HEK293 (cell line): ENCODE results near the gene SOAT2.
"Not testable (repeated sequence)": the region's sequence is repeated elsewhere in the genome, so short reads cannot be mapped to it uniquely, and the experiment has no call there.

ENCODE experiments used
- CTCF ChIA-PET: fragments of 350-600 bp; formaldehyde crosslinking; extraction: SDS; loops from one replicate; lab custom pipeline; 2021; ENCODE audit warnings: antibody characterized with exemption; lab: Yijun Ruan, JAX
- POLR2A ChIA-PET: fragments of 300-600 bp; formaldehyde crosslinking; extraction: SDS; loops from one replicate; lab custom pipeline; 2020; ENCODE audit warnings: antibody characterized with exemption, inconsistent platforms; lab: Yijun Ruan, JAX
- H3K27ac ChIP-seq: fragments of 200-500 bp; sonication (Bioruptor generic); 2 replicates; pipeline ENCODE4 v1.5.1; 2014; ENCODE audit warnings: low read depth, low read length, control low read depth, inconsistent platforms; ENCODE audit errors: extremely low read depth
- H3K36me3 ChIP-seq, 2 experiments: fragments of 200-500 bp in 1 of 2; sonication (Bioruptor generic) in 1 of 2; 1 replicate in 1 of 2; 2 replicates in 1 of 2; pipeline ENCODE4 v1.5.1; 2014 to 2017; ENCODE audit warnings: inconsistent platforms in 2 of 2, low read length in 2 of 2; ENCODE audit not compliant: control insufficient read depth in 2 of 2, insufficient read depth in 1 of 2
- H3K4me1 ChIP-seq: fragments of 200-500 bp; sonication (Bioruptor generic); 2 replicates; pipeline ENCODE4 v1.5.1; 2014; ENCODE audit warnings: mild to moderate bottlenecking, low read length, inconsistent platforms; ENCODE audit not compliant: control insufficient read depth, insufficient read depth
- H3K4me3 ChIP-seq: 2 replicates; pipeline ENCODE4 v1.5.1; 2011; ENCODE audit warnings: low read depth, mild to moderate bottlenecking, control low read depth, low read length, moderate library complexity
- H3K9me3 ChIP-seq: fragments of 200-500 bp; sonication (Bioruptor generic); 2 replicates; pipeline ENCODE4 v1.5.1; 2014; ENCODE audit warnings: low read depth, low read length, inconsistent platforms; ENCODE audit not compliant: control insufficient read depth, insufficient read depth
- GLI4 ChIP-seq: fragments of 450-650 bp; formaldehyde crosslinking; IDR thresholded peaks from 2 replicates; pipeline ENCODE4 v1.5.1; 2016; ENCODE audit warnings: missing biosample characterization, missing genetic modification characterization
- GLIS2 ChIP-seq: fragments of 450-650 bp; formaldehyde crosslinking; IDR thresholded peaks from 2 replicates; pipeline ENCODE4 v1.5.1; 2016; ENCODE audit warnings: missing biosample characterization, missing genetic modification characterization
- MEIS1 ChIP-seq: sonication (generic); formaldehyde crosslinking; IDR thresholded peaks from 2 replicates; pipeline ENCODE4 v1.8.1; 2022; ENCODE audit warnings: missing genetic modification reagents, mild to moderate bottlenecking, borderline replicate concordance
- MZF1 ChIP-seq: fragments of 450-650 bp; formaldehyde crosslinking; IDR thresholded peaks from 2 replicates; pipeline ENCODE4 v1.5.1; 2017; ENCODE audit warnings: missing biosample characterization, missing genetic modification characterization, borderline replicate concordance
- OSR2 ChIP-seq: fragments of 450-650 bp; formaldehyde crosslinking; IDR thresholded peaks from 2 replicates; pipeline ENCODE4 v1.5.1; 2016; ENCODE audit warnings: missing biosample characterization, missing genetic modification characterization
- SALL2 ChIP-seq: fragments of 450-650 bp; formaldehyde crosslinking; IDR thresholded peaks from 2 replicates; pipeline ENCODE4 v1.5.0; 2017; ENCODE audit warnings: missing biosample characterization, mild to moderate bottlenecking, missing genetic modification characterization, borderline replicate concordance
- SP7 ChIP-seq: fragments of 450-650 bp; formaldehyde crosslinking; IDR thresholded peaks from 2 replicates; pipeline ENCODE4 v1.5.1; 2016; ENCODE audit warnings: missing biosample characterization, missing genetic modification characterization
- ZBTB7A ChIP-seq: fragments of 450-650 bp; formaldehyde crosslinking; IDR thresholded peaks from 2 replicates; pipeline ENCODE4 v1.5.1; 2016; ENCODE audit warnings: low read depth, missing biosample characterization, missing genetic modification characterization
- ZNF157 ChIP-seq: fragments of 450-650 bp; formaldehyde crosslinking; IDR thresholded peaks from 2 replicates; pipeline ENCODE4 v1.5.1; 2016; ENCODE audit warnings: missing biosample characterization, missing genetic modification characterization
- ZNF37A ChIP-seq: fragments of 450-650 bp; IDR thresholded peaks from 2 replicates; pipeline ENCODE4 v1.5.1; 2018; ENCODE audit warnings: missing biosample characterization, missing genetic modification characterization
- ZNF501 ChIP-seq: fragments of 450-650 bp; formaldehyde crosslinking; IDR thresholded peaks from 2 replicates; pipeline ENCODE4 v1.5.1; 2016; ENCODE audit warnings: missing biosample characterization, missing genetic modification characterization
- ZNF514 ChIP-seq: fragments of 450-650 bp; formaldehyde crosslinking; IDR thresholded peaks from 2 replicates; pipeline ENCODE4 v1.5.1; 2016; ENCODE audit warnings: missing biosample characterization, missing genetic modification characterization
- ZNF585B ChIP-seq: fragments of 450-650 bp; formaldehyde crosslinking; IDR thresholded peaks from 2 replicates; pipeline ENCODE4 v1.5.1; 2016; ENCODE audit warnings: missing biosample characterization, missing genetic modification characterization
- ZNF596 ChIP-seq: fragments of 450-650 bp; IDR thresholded peaks from 2 replicates; pipeline ENCODE4 v1.5.0; 2018; ENCODE audit warnings: missing biosample characterization, mild to moderate bottlenecking, missing genetic modification characterization, moderate library complexity
- ZNF785 ChIP-seq: fragments of 450-650 bp; formaldehyde crosslinking; IDR thresholded peaks from 2 replicates; pipeline ENCODE4 v1.5.1; 2016; ENCODE audit warnings: missing biosample characterization, missing genetic modification characterization
- ZNF843 ChIP-seq: fragments of 450-650 bp; formaldehyde crosslinking; IDR thresholded peaks from 2 replicates; pipeline ENCODE4 v1.5.1; 2016; ENCODE audit warnings: missing biosample characterization, missing genetic modification characterization
- ZXDB ChIP-seq: fragments of 450-650 bp; formaldehyde crosslinking; IDR thresholded peaks from 2 replicates; pipeline ENCODE4 v1.5.1; 2016; ENCODE audit warnings: missing biosample characterization, missing genetic modification characterization
- TF ChIP-seq, protein P1 (sequence below): fragments of 450-650 bp; formaldehyde crosslinking; IDR thresholded peaks from 2 replicates; pipeline ENCODE4 v1.5.1; 2016; ENCODE audit warnings: missing biosample characterization, missing genetic modification characterization
- TF ChIP-seq, protein P2 (sequence below): fragments of 450-650 bp; formaldehyde crosslinking; IDR thresholded peaks from 2 replicates; pipeline ENCODE4 v1.5.1; 2016; ENCODE audit warnings: missing biosample characterization, missing genetic modification characterization
- TF ChIP-seq, protein P3 (sequence below): fragments of 450-650 bp; IDR thresholded peaks from 2 replicates; pipeline ENCODE4 v1.5.1; 2018; ENCODE audit warnings: missing biosample characterization, missing genetic modification characterization
- TF ChIP-seq, protein P4 (sequence below): fragments of 450-650 bp; formaldehyde crosslinking; IDR thresholded peaks from 2 replicates; pipeline ENCODE4 v1.5.1; 2016; ENCODE audit warnings: missing biosample characterization, missing genetic modification characterization, low read depth

SOAT2 gene

DNA sequence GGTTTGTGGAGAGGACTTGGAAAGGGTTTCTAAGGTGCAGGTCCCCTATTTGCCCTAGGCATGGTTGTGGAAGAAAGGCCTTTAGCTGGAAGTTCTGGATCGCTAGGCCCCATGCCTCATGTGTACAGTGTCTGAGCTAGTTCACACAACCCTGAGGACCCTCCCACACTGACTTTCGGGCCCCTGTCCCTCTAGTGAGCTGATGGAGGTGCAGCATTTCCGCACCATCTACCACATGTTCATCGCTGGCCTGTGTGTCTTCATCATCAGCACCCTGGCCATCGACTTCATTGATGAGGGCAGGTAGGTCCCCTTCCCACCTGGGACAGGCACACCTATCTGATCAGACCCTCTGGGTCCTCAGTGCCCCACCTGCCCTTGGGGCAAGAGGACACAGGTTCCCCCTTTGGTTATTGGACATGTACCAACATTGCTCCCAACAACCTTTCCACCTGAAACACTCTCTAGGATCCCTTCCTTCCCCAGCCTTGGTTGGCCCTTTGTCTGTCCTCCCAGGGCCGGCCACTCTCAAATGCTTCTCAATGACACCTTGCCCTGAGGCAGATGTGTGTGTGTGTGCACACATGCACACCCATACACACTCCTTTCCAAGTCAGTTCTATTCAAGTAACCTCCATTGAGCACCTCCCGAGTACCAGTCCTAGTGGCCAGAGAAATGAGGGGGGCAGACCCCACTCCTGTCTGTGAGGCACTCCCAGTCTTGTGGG lies 2.6 kb downstream of the SOAT2 start:
- Histone ChIP-seq H3K4me3 (no peak overlapping the region), H3K4me1 (no peaks in the 10 kb centered on the region)
- POLR2A ChIA-PET: no interaction called here

DNA sequence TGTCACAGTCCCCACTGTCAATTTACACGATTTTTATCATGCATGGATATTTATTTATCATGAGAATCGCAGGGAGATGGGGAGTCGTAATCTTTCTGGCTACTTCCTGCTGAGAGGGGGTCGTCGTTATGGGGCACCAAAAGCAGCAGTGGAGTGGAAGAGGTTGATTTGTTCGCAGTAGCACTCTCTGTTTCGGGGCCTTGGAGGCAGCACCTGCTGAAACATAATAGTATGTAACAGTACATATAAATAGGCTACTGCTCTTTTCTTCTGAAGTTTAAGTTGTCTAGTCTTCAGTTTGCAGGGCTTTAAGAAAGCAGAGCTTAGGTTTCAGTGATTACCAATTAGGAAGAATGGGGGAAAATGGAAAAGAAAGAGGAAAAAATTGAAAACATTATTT lies 3.8 kb downstream of the SOAT2 start:
- ChIA-PET CTCF (interaction anchor here (0.7 kb wide), 1 partner anchor 214 kb away, joined by 3 read pairs; no protein-coding TSS in a partner anchor), POLR2A (no interaction called here)
- Histone ChIP-seq H3K36me3 (no peaks in the 10 kb centered on the region), H3K4me1 (no peaks in the 10 kb centered on the region), H3K9me3 (no peaks in the 10 kb centered on the region), H3K4me3 (no peak overlapping the region), H3K27ac (no peak overlapping the region)
- no peak for TF ChIP-seq ZNF37A (tag by site-specific recombination)
- TF ChIP-seq, protein P1, sequence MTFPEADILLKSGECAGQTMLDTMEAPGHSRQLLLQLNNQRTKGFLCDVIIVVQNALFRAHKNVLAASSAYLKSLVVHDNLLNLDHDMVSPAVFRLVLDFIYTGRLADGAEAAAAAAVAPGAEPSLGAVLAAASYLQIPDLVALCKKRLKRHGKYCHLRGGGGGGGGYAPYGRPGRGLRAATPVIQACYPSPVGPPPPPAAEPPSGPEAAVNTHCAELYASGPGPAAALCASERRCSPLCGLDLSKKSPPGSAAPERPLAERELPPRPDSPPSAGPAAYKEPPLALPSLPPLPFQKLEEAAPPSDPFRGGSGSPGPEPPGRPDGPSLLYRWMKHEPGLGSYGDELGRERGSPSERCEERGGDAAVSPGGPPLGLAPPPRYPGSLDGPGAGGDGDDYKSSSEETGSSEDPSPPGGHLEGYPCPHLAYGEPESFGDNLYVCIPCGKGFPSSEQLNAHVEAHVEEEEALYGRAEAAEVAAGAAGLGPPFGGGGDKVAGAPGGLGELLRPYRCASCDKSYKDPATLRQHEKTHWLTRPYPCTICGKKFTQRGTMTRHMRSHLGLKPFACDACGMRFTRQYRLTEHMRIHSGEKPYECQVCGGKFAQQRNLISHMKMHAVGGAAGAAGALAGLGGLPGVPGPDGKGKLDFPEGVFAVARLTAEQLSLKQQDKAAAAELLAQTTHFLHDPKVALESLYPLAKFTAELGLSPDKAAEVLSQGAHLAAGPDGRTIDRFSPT (tag by site-specific recombination): no peak
- TF ChIP-seq SP7 (tag by site-specific recombination): no peak
- no peak for TF ChIP-seq OSR2 (tag by site-specific recombination)
- TF ChIP-seq GLIS2: no peak
- no peak for TF ChIP-seq ZNF596 (tag by site-specific recombination)
- TF ChIP-seq, protein P2, sequence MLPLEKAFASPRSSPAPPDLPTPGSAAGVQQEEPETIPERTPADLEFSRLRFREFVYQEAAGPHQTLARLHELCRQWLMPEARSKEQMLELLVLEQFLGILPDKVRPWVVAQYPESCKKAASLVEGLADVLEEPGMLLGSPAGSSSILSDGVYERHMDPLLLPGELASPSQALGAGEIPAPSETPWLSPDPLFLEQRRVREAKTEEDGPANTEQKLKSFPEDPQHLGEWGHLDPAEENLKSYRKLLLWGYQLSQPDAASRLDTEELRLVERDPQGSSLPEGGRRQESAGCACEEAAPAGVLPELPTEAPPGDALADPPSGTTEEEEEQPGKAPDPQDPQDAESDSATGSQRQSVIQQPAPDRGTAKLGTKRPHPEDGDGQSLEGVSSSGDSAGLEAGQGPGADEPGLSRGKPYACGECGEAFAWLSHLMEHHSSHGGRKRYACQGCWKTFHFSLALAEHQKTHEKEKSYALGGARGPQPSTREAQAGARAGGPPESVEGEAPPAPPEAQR: no peak
- no peak for TF ChIP-seq ZNF514 (tag by site-specific recombination)

More for the DNA sequence above, 2.6 kb downstream of the SOAT2 start:
- TF ChIP-seq ZBTB7A (tag by site-specific recombination): no peak
- no peak for TF ChIP-seq SALL2 (tag by site-specific recombination)
- no peaks in the 10 kb centered on the region for H3K9me3 ChIP-seq
- H3K27ac ChIP-seq: no peak overlapping the region
- CTCF ChIA-PET: no interaction called here
- no peaks in the 10 kb centered on the region for H3K36me3 ChIP-seq

DNA sequence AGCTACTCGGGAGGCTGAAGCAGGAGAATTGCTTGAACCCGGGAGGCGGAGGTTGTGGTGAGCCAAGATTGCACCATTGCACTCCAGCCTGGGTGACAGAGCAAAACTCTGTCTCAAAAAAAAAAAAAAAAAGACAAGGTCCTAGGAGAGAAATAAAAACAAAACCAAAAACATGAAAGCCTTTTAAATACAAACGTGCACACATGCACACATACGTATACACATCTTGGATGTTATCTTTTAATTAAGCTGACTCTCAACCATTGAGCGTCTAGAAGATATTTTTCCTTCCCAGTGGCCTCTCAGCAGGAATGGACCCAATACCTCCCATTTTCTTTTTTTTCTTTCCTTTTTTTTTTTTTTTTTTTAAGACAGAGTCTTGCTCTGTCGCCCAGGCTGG lies 9.1 kb downstream of the SOAT2 start:
- POLR2A ChIA-PET, H3K36me3 ChIP-seq, H3K4me3 ChIP-seq, H3K27ac ChIP-seq, H3K9me3 ChIP-seq, H3K4me1 ChIP-seq: not testable (repeated sequence)
- CTCF ChIA-PET: interaction anchor here (0.7 to 1.3 kb wide), 3 partner anchors 11 to 46 kb away, joined by 3 read pairs; no protein-coding TSS in a partner anchor

DNA sequence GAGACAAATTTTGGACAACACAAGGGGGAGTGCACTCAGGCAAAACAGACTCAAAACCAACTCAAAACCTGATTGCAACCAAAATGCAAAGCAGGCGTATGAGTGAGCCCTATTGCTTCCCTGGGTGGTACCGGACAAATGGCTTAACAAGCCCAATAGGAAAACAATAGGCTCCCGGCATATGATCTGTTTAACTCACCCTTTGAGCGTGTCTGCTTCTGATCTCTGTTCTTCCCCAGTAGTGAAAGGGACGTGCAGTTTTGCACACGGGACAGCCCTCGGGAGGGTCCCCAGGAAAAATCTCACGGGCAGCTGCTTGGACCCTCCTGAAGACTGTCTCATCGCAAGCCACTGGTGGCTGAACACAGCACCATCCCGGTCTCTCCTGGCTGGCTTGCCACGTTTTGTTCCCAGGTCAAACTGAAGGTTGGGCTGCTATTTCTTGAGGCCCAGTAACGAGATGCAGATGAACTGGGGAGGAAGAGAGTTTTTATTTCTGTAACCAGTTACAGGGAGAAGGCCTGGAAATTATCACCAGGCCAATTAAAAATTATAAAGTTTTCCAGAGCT lies 9.9 kb downstream of the SOAT2 start:
- no peaks in the 10 kb centered on the region for H3K36me3 ChIP-seq
- H3K27ac ChIP-seq: no peak overlapping the region
- H3K4me3 ChIP-seq: no peak overlapping the region
- H3K4me1 ChIP-seq: no peaks in the 10 kb centered on the region
- H3K9me3 ChIP-seq: no peaks in the 10 kb centered on the region
- ChIA-PET POLR2A (no interaction called here), CTCF (interaction anchor here (0.8 kb wide), 1 partner anchor 46 kb away, joined by 3 read pairs; no protein-coding TSS in a partner anchor)
- no peak for TF ChIP-seq ZNF785 (tag by site-specific recombination)
- no peak for TF ChIP-seq GLI4 (tag by site-specific recombination)
- no peak for TF ChIP-seq ZNF843 (tag by site-specific recombination)
- TF ChIP-seq MEIS1 (CRISPR knock-in tag): no peak
- TF ChIP-seq MZF1 (tag by site-specific recombination): no peak
- TF ChIP-seq, protein P3, sequence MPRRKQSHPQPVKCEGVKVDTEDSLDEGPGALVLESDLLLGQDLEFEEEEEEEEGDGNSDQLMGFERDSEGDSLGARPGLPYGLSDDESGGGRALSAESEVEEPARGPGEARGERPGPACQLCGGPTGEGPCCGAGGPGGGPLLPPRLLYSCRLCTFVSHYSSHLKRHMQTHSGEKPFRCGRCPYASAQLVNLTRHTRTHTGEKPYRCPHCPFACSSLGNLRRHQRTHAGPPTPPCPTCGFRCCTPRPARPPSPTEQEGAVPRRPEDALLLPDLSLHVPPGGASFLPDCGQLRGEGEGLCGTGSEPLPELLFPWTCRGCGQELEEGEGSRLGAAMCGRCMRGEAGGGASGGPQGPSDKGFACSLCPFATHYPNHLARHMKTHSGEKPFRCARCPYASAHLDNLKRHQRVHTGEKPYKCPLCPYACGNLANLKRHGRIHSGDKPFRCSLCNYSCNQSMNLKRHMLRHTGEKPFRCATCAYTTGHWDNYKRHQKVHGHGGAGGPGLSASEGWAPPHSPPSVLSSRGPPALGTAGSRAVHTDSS (tag by site-specific recombination): no peak
- TF ChIP-seq ZXDB (tag by site-specific recombination): no peak
- TF ChIP-seq ZNF585B (tag by site-specific recombination): no peak
- no peak for TF ChIP-seq ZNF501
- no peak for TF ChIP-seq ZNF157 (tag by site-specific recombination)
- TF ChIP-seq, protein P4, sequence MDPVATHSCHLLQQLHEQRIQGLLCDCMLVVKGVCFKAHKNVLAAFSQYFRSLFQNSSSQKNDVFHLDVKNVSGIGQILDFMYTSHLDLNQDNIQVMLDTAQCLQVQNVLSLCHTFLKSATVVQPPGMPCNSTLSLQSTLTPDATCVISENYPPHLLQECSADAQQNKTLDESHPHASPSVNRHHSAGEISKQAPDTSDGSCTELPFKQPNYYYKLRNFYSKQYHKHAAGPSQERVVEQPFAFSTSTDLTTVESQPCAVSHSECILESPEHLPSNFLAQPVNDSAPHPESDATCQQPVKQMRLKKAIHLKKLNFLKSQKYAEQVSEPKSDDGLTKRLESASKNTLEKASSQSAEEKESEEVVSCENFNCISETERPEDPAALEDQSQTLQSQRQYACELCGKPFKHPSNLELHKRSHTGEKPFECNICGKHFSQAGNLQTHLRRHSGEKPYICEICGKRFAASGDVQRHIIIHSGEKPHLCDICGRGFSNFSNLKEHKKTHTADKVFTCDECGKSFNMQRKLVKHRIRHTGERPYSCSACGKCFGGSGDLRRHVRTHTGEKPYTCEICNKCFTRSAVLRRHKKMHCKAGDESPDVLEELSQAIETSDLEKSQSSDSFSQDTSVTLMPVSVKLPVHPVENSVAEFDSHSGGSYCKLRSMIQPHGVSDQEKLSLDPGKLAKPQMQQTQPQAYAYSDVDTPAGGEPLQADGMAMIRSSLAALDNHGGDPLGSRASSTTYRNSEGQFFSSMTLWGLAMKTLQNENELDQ: no peak
